PFSK-1 (cell line): Measurements from ENCODE around the gene CLMN.

Source experiments
- FOXP2 ChIP-seq: optimal IDR thresholded peaks from 2 replicates; pipeline ENCODE3; 2011; ENCODE audit warnings: borderline replicate concordance, control low read depth, inconsistent platforms; ENCODE audit not compliant: insufficient read depth; ENCODE audit errors: extremely low read length, extremely low read depth
- POLR2AphosphoS5 ChIP-seq: IDR thresholded peaks from 2 replicates; pipeline ENCODE4 v1.6.1; 2012; ENCODE audit warnings: low read depth, mild to moderate bottlenecking, control low read depth, low read length, moderate library complexity
- SIN3A ChIP-seq: IDR thresholded peaks from 2 replicates; pipeline ENCODE4 v1.6.1; 2012; ENCODE audit warnings: mild to moderate bottlenecking, low read length, moderate library complexity, borderline replicate concordance; ENCODE audit not compliant: insufficient read depth
- TAF1 ChIP-seq: IDR thresholded peaks from 2 replicates; pipeline ENCODE4 v1.6.1; 2012; ENCODE audit warnings: low read length, control low read depth, borderline replicate concordance; ENCODE audit not compliant: insufficient read depth
- TF ChIP-seq, protein P1 (sequence below), 2 experiments: IDR thresholded peaks; 2 replicates each; pipeline versions ENCODE4 v1.6.1 to v1.8.0; 2011 to 2012; ENCODE audit warnings: low read depth in 2 of 2, low read length in 2 of 2, control low read depth in 1 of 2, inconsistent platforms in 1 of 2, mild to moderate bottlenecking in 1 of 2, moderate library complexity in 1 of 2; ENCODE audit not compliant: insufficient read depth in 1 of 2

The CLMN gene

GRCh38 chr14:95237958-95238340 is 81.8 kb downstream of the CLMN start:
- TF ChIP-seq POLR2AphosphoS5 (no peak), SIN3A (no peak), TAF1 (no peak), FOXP2 (no peak)
- TF ChIP-seq, protein P1, sequence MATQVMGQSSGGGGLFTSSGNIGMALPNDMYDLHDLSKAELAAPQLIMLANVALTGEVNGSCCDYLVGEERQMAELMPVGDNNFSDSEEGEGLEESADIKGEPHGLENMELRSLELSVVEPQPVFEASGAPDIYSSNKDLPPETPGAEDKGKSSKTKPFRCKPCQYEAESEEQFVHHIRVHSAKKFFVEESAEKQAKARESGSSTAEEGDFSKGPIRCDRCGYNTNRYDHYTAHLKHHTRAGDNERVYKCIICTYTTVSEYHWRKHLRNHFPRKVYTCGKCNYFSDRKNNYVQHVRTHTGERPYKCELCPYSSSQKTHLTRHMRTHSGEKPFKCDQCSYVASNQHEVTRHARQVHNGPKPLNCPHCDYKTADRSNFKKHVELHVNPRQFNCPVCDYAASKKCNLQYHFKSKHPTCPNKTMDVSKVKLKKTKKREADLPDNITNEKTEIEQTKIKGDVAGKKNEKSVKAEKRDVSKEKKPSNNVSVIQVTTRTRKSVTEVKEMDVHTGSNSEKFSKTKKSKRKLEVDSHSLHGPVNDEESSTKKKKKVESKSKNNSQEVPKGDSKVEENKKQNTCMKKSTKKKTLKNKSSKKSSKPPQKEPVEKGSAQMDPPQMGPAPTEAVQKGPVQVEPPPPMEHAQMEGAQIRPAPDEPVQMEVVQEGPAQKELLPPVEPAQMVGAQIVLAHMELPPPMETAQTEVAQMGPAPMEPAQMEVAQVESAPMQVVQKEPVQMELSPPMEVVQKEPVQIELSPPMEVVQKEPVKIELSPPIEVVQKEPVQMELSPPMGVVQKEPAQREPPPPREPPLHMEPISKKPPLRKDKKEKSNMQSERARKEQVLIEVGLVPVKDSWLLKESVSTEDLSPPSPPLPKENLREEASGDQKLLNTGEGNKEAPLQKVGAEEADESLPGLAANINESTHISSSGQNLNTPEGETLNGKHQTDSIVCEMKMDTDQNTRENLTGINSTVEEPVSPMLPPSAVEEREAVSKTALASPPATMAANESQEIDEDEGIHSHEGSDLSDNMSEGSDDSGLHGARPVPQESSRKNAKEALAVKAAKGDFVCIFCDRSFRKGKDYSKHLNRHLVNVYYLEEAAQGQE (IDR thresholded peaks at IDR 0.05; ENCODE audit: insufficient read depth in 1 of 2, low read depth in 2 of 2, low read length in 2 of 2): no peak

GRCh38 chr14:95237121-95237957 is 82.4 kb downstream of the CLMN start:
- no peak for TF ChIP-seq TAF1
- TF ChIP-seq FOXP2: no peak
- no peak for TF ChIP-seq SIN3A
- no peak for TF ChIP-seq POLR2AphosphoS5
- TF ChIP-seq, protein P1 (IDR thresholded peaks at IDR 0.05; ENCODE audit: insufficient read depth in 1 of 2, low read depth in 2 of 2, low read length in 2 of 2): no peak

DNA sequence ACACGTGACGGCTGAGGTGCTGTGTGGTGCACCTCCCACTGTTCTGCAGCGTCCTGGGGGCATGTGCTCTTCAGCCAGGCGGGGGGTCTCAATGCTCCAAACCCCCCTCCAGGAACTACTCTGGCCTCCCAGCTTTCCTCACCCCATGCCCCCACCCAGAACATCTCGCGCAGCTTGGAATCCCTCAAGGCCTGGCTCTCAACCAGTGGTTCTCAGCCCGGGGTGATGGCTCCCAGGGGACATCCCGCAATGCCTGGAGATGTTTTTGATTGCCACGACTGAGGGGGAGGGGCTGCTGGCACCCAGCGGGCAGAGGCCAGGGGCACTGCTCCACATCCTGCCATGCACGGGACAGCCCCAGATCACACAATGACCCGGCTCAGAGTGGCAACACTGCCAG is 83.5 kb downstream of the CLMN start:
- TF ChIP-seq TAF1: no peak
- TF ChIP-seq, protein P1 (IDR thresholded peaks at IDR 0.05; ENCODE audit: insufficient read depth in 1 of 2, low read depth in 2 of 2, low read length in 2 of 2): no peak
- no peak for TF ChIP-seq SIN3A
- TF ChIP-seq POLR2AphosphoS5: no peak
- no peak for TF ChIP-seq FOXP2

GRCh38 chr14:95235767-95236166 is 83.9 kb downstream of the CLMN start:
- no peak for TF ChIP-seq POLR2AphosphoS5

GRCh38 chr14:95235351-95235750 is 84.4 kb downstream of the CLMN start:
- TF ChIP-seq POLR2AphosphoS5 (no peak), TAF1 (no peak), FOXP2 (no peak), SIN3A (no peak)
- TF ChIP-seq, protein P1 (IDR thresholded peaks at IDR 0.05; ENCODE audit: insufficient read depth in 1 of 2, low read depth in 2 of 2, low read length in 2 of 2): no peak

DNA sequence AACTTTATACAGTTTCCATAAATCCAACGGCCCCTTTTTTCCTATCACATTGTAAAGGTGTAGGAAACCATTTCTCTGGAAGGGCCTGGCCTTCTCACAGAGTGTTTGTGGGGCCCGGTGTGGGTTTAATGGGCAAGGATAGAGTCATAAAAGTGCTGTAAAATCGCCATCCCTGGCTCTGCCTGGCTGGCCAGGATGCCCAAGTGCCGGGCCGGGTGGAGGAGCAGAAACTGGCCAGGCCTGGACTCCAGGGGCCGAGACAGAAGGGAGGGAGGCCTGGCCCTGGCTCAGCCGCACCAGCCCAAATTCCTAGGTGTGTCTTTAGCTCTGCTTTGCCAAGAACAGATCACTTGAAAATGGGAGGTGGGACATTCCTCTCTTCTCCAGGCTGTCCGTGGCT is 85.3 kb downstream of the CLMN start:
- TF ChIP-seq SIN3A (no peak), POLR2AphosphoS5 (no peak), TAF1 (no peak), FOXP2 (no peak)
- TF ChIP-seq, protein P1 (IDR thresholded peaks at IDR 0.05; ENCODE audit: insufficient read depth in 1 of 2, low read depth in 2 of 2, low read length in 2 of 2): no peak
